ENCODE results near the gene PPT1. TPM values are rescaled to one million over a fixed set of nuclear protein-coding genes. Genes with fewer than 3 reads are reported as not detected.
A peak's percentile ranks its signal among the peaks of the same experiment; 100 is the strongest.

Gene PPT1
- total RNA-seq = 33.4 TPM

- Histone ChIP-seq H3K4me1 (ENCODE audit: control insufficient read depth in 3 of 3, insufficient read depth in 3 of 3, low read length in 3 of 3) (peaks cover 11 to 15% (median 11%) of the 10 kb centered on the region in 3 donors), H3K4me3 (ENCODE audit: low read length in 3 of 3) (peak within 1 kb of the TSS; percentile 73 to 93 (median 93)), H3K36me3 (ENCODE audit: control insufficient read depth in 3 of 3, insufficient read depth in 3 of 3, low read length in 3 of 3) (peaks cover 0 to 5% (median 3%) of the 10 kb centered on the region in 3 donors), H3K27me3 (ENCODE audit: control insufficient read depth in 3 of 3, insufficient read depth in 3 of 3, low read length in 3 of 3) (no peaks in the 10 kb centered on the region), H3K27ac (ENCODE audit: low read depth, low read length) (peak within 1 kb of the TSS; percentile 60), H3K9me3 (ENCODE audit: control insufficient read depth in 3 of 3, low read length in 3 of 3) (no peaks in the 10 kb centered on the region), H3K9ac (ENCODE audit: low read depth in 1 of 3, low read length in 3 of 3) (peak within 1 kb of the TSS; percentile 72 to 80 (median 78))
Observed at GRCh38 chr1:40096977-40097782, at the start of gene PPT1. TSS of gene PPT1 (minus strand) at chr1:40097252. CDS start at chr1:40097238, 14 bp downstream.

GRCh38 chr1:40143891-40144575 lies 47.0 kb upstream of the PPT1 start:
- Histone ChIP-seq H3K27me3 (ENCODE audit: control insufficient read depth in 3 of 3, insufficient read depth in 3 of 3, low read length in 3 of 3) (peaks cover 3 to 12% (median 3%) of the 10 kb centered on the region in 3 donors), H3K4me1 (ENCODE audit: control insufficient read depth in 3 of 3, insufficient read depth in 3 of 3, low read length in 3 of 3) (no peaks in the 10 kb centered on the region), H3K9ac (ENCODE audit: low read depth in 1 of 3, low read length in 3 of 3) (no peak overlapping the region), H3K4me3 (ENCODE audit: low read length in 3 of 3) (no peak overlapping the region), H3K9me3 (ENCODE audit: control insufficient read depth in 3 of 3, low read length in 3 of 3) (no peaks in the 10 kb centered on the region), H3K36me3 (ENCODE audit: control insufficient read depth in 3 of 3, insufficient read depth in 3 of 3, low read length in 3 of 3) (no peaks in the 10 kb centered on the region), H3K27ac (ENCODE audit: low read depth, low read length) (no peak overlapping the region)

GRCh38 chr1:40141878-40142535 lies 45.0 kb upstream of the PPT1 start:
- Histone ChIP-seq H3K27me3 (ENCODE audit: control insufficient read depth in 3 of 3, insufficient read depth in 3 of 3, low read length in 3 of 3) (peaks cover 3 to 14% (median 3%) of the 10 kb centered on the region in 3 donors), H3K9ac (ENCODE audit: low read depth in 1 of 3, low read length in 3 of 3) (no peak overlapping the region)

GRCh38 chr1:40140211-40140973 lies 43.3 kb upstream of the PPT1 start:
- H3K4me1 ChIP-seq (ENCODE audit: control insufficient read depth in 3 of 3, insufficient read depth in 3 of 3, low read length in 3 of 3) = no peaks in the 10 kb centered on the region
- H3K36me3 ChIP-seq (ENCODE audit: control insufficient read depth in 3 of 3, insufficient read depth in 3 of 3, low read length in 3 of 3) = no peaks in the 10 kb centered on the region
- H3K9ac ChIP-seq (ENCODE audit: low read depth in 1 of 3, low read length in 3 of 3) = no peak overlapping the region
- no peaks in the 10 kb centered on the region for H3K9me3 ChIP-seq (ENCODE audit: control insufficient read depth in 3 of 3, low read length in 3 of 3)
- H3K27ac ChIP-seq (ENCODE audit: low read depth, low read length) = no peak overlapping the region
- peaks cover 3 to 15% (median 6%) of the 10 kb centered on the region in 3 donors for H3K27me3 ChIP-seq (ENCODE audit: control insufficient read depth in 3 of 3, insufficient read depth in 3 of 3, low read length in 3 of 3)
- no peak overlapping the region for H3K4me3 ChIP-seq (ENCODE audit: low read length in 3 of 3)

More at GRCh38 chr1:40141878-40142535, 45.0 kb upstream of the PPT1 start:
- Histone ChIP-seq H3K36me3 (ENCODE audit: control insufficient read depth in 3 of 3, insufficient read depth in 3 of 3, low read length in 3 of 3) (no peaks in the 10 kb centered on the region), H3K9me3 (ENCODE audit: control insufficient read depth in 3 of 3, low read length in 3 of 3) (no peaks in the 10 kb centered on the region), H3K27ac (ENCODE audit: low read depth, low read length) (no peak overlapping the region), H3K4me1 (ENCODE audit: control insufficient read depth in 3 of 3, insufficient read depth in 3 of 3, low read length in 3 of 3) (no peaks in the 10 kb centered on the region), H3K4me3 (ENCODE audit: low read length in 3 of 3) (no peak overlapping the region)

GRCh38 chr1:40133839-40134238 lies 36.8 kb upstream of the PPT1 start:
- Histone ChIP-seq H3K27ac (ENCODE audit: low read depth, low read length) (no peak overlapping the region), H3K27me3 (ENCODE audit: control insufficient read depth in 3 of 3, insufficient read depth in 3 of 3, low read length in 3 of 3) (peaks cover 19 to 22% (median 21%) of the 10 kb centered on the region in 3 donors), H3K36me3 (ENCODE audit: control insufficient read depth in 3 of 3, insufficient read depth in 3 of 3, low read length in 3 of 3) (no peaks in the 10 kb centered on the region), H3K4me3 (ENCODE audit: low read length in 3 of 3) (no peak overlapping the region), H3K4me1 (ENCODE audit: control insufficient read depth in 3 of 3, insufficient read depth in 3 of 3, low read length in 3 of 3) (peaks cover 0 to 6% (median 5%) of the 10 kb centered on the region in 3 donors), H3K9me3 (ENCODE audit: control insufficient read depth in 3 of 3, low read length in 3 of 3) (peaks cover 0 to 9% (median 0%) of the 10 kb centered on the region in 3 donors), H3K9ac (ENCODE audit: low read depth in 1 of 3, low read length in 3 of 3) (no peak overlapping the region)

GRCh38 chr1:40133312-40133665 lies 36.2 kb upstream of the PPT1 start:
- H3K27me3 ChIP-seq (ENCODE audit: control insufficient read depth in 3 of 3, insufficient read depth in 3 of 3, low read length in 3 of 3) = peaks cover 19 to 22% (median 21%) of the 10 kb centered on the region in 3 donors
- H3K9me3 ChIP-seq (ENCODE audit: control insufficient read depth in 3 of 3, low read length in 3 of 3) = peaks cover 0 to 9% (median 0%) of the 10 kb centered on the region in 3 donors
- H3K27ac ChIP-seq (ENCODE audit: low read depth, low read length) = no peak overlapping the region
- peaks cover 0 to 6% (median 5%) of the 10 kb centered on the region in 3 donors for H3K4me1 ChIP-seq (ENCODE audit: control insufficient read depth in 3 of 3, insufficient read depth in 3 of 3, low read length in 3 of 3)
- peak overlapping the region in 1 of 3 donors; percentile 52 for H3K4me3 ChIP-seq (ENCODE audit: low read length in 3 of 3)
- no peak overlapping the region for H3K9ac ChIP-seq (ENCODE audit: low read depth in 1 of 3, low read length in 3 of 3)
- H3K36me3 ChIP-seq (ENCODE audit: control insufficient read depth in 3 of 3, insufficient read depth in 3 of 3, low read length in 3 of 3) = no peaks in the 10 kb centered on the region

- Histone ChIP-seq H3K4me3 (ENCODE audit: low read length in 3 of 3) (peak overlapping the region in 2 of 3 donors; percentile 49 to 52), H3K36me3 (ENCODE audit: control insufficient read depth in 3 of 3, insufficient read depth in 3 of 3, low read length in 3 of 3) (no peaks in the 10 kb centered on the region), H3K9ac (ENCODE audit: low read depth in 1 of 3, low read length in 3 of 3) (peak overlapping the region; percentile 32 to 57 (median 50)), H3K27me3 (ENCODE audit: control insufficient read depth in 3 of 3, insufficient read depth in 3 of 3, low read length in 3 of 3) (peaks cover 19 to 22% (median 21%) of the 10 kb centered on the region in 3 donors), H3K9me3 (ENCODE audit: control insufficient read depth in 3 of 3, low read length in 3 of 3) (peaks cover 0 to 9% (median 0%) of the 10 kb centered on the region in 3 donors), H3K4me1 (ENCODE audit: control insufficient read depth in 3 of 3, insufficient read depth in 3 of 3, low read length in 3 of 3) (peaks cover 0 to 6% (median 5%) of the 10 kb centered on the region in 3 donors), H3K27ac (ENCODE audit: low read depth, low read length) (no peak overlapping the region)
Observed at GRCh38 chr1:40132383-40133311, 35.6 kb upstream of the PPT1 start.

GRCh38 chr1:40130892-40131291 lies 33.8 kb upstream of the PPT1 start:
- Histone ChIP-seq H3K27me3 (ENCODE audit: control insufficient read depth in 3 of 3, insufficient read depth in 3 of 3, low read length in 3 of 3) (peaks cover 14 to 22% (median 19%) of the 10 kb centered on the region in 3 donors), H3K27ac (ENCODE audit: low read depth, low read length) (no peak overlapping the region), H3K36me3 (ENCODE audit: control insufficient read depth in 3 of 3, insufficient read depth in 3 of 3, low read length in 3 of 3) (no peaks in the 10 kb centered on the region), H3K9me3 (ENCODE audit: control insufficient read depth in 3 of 3, low read length in 3 of 3) (peaks cover 0 to 9% (median 0%) of the 10 kb centered on the region in 3 donors), H3K4me1 (ENCODE audit: control insufficient read depth in 3 of 3, insufficient read depth in 3 of 3, low read length in 3 of 3) (peaks cover 0 to 6% (median 5%) of the 10 kb centered on the region in 3 donors), H3K9ac (ENCODE audit: low read depth in 1 of 3, low read length in 3 of 3) (no peak overlapping the region), H3K4me3 (ENCODE audit: low read length in 3 of 3) (no peak overlapping the region)

Measured in skeletal muscle tissue (tissue), 4 donors.